ENCODE results near the gene LDHAL6B.

LDHAL6B gene

DNA sequence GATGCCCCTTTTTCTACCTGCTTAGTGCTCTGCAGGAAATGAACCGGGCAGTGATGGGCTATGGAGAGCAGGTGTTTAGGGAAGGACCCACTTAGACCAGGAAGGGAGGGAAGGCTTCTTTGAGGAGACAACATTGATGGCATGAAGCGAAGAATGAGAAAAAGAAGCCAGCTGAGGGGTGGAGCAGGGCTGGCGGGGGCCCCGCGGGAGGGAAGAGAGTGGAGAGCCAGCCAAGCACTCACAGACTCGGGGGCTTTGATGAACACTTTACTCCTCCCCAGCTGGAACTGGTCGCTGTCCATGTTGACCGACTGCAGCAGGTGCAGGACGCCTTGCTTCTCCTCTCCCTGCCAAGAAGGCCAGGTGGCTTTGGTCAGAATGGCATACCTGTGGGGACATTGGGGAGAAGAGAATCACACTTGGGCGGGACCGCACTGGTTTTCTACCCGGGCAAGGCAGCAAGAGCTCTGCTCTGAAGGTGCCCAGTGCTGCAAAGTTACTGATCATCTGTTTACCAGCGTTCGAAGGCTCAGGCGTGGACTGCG lies 28.4 kb upstream of the LDHAL6B start:
- DNase-seq, result peak; percentile 13

DNA sequence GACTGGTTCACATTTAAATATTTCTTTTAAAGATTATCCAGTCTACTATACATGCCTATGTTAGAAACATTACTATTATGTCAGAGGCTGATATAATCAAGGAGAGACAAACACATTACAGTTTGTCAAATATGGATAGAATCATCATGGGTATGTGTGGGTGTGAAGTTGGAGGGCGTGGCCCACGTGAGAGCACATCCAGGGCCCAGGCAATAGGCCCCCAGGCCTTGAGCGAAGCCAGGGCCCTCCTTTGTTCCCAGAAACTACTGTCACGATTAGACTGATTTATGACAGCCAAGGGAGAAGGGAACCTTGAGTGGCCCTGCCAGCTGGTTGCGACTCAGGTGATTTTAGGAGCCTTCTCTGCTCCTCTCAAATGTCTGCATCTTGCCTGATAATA lies 26.9 kb upstream of the LDHAL6B start:
- no peak for DNase-seq

DNA sequence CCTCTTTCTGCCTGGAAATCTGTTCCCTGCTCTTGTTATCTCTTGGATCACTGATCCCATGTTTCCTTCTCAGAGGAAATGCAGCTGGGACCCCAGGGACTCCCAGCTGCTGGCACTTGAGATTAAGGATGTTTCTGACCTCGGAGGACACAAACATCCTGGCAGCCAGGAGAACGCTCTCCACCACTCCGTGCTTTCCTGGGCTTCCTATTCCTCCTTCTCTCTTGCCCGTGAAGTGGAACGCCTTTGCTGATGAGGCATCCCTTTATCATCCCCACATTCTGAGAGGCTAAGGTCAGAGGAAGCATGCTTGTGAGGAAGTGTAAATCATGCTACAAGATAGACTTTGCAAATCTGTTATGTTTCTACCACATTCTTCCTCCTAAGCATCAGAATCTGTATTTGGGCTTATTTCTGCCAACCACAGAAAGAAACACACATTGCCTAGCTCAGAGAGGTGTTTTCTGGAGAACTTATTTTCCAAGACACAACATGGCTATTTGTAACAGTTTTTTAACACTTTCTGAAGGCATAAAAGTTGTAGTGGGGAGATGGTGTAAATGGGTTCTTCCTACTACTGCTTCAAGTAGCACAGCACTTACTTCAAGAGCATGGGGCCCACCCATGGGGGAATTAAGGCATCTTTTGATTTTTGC lies 25.6 kb upstream of the LDHAL6B start:
- DNase-seq, result no peak

DNA sequence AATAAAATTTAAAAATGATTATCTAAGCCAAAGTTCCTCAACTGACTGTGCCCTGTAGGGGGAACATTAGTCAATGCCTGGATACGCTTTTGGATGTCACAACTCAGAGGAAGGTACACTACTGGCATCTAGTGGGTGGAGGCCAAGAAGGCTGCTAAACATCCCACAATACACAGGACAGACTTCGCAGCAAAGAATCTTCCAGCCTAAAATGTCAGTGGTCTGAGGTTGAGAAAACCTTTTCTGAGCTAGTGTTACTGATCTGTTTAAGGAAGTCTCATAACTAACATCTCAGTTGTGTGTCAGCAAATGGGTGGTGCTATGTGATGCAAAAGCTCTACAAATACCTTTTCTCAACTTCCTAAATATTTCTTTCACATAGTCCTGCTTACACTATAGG lies 20.9 kb upstream of the LDHAL6B start:
- no peak for DNase-seq

DNA sequence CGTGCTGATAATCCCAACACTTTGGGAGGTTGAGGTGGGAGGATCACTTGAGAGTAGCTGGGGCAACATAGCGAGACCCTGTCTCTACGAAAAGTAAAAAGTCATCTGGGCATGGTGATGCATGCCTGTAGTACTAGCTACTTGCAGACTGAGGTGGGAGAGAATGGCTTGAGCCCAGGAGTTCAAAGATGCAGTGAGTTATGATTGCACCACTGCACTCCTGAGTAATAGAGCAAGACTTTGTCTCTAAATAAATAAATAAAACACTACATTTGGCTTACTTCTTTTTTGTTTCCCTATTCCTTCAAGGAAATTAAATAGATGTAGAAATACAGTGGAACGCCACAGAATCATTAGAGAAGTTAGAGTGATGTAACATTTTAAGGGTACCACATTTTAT lies 20.1 kb upstream of the LDHAL6B start:
- no peak for DNase-seq

DNA sequence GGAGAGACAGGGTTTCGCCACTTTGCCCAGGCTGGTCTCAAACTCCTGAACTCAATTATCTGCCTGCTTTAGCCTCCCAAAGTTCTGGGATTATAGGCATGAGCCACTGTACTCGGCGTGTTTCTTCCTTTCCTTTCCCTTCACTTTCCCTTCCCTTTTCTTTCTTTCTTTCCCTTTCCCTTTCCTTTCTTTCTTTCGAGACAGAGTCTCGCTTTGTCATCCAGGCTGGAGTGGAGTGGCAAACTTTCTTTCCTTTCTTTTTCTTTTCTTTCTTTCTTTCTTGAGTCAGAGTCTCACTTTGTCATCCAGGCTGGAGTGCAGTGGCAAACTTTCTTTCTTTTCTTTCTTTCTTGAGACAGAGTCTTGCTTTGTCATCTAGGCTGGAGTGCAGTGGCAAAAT lies 17.4 kb upstream of the LDHAL6B start:
- no peak for DNase-seq

DNA sequence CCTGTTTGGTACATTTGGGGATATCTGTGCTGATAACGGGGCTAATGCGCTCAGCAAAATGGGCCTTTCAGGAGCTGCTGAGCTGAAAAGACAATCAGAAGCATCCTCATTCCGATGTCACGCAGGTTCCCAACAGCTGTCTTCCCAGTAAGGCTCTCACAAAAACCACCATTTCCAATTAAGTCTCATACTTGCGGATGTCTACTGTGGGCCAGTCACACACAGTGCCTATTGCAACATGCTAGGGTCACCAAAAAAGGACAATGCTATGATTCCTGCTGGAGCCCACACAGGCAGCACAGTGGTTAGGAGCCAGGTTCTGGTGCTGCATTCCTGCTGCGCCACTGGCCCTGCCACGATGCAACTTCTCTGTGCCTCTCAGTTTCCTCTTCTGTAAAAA lies 16.4 kb upstream of the LDHAL6B start:
- no peak for DNase-seq

DNA sequence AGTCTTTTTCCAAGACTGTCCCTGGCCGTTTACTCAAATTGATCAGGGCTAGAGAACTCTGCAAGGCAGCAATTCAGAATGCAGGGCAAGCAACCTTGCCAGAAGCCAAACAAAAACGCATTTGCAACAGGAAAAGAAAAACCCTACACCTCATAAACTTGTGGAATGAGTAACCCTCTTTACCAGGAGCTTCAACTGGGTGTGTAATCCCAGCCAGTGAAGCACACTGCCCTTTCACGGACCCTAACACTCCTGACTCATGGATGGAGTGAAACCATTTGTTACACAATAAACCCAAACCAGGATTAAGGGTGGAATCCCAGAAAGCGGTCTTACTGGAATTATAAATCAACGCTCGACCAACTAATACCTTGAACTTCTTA lies 14.8 kb upstream of the LDHAL6B start:
- no peak for DNase-seq

DNA sequence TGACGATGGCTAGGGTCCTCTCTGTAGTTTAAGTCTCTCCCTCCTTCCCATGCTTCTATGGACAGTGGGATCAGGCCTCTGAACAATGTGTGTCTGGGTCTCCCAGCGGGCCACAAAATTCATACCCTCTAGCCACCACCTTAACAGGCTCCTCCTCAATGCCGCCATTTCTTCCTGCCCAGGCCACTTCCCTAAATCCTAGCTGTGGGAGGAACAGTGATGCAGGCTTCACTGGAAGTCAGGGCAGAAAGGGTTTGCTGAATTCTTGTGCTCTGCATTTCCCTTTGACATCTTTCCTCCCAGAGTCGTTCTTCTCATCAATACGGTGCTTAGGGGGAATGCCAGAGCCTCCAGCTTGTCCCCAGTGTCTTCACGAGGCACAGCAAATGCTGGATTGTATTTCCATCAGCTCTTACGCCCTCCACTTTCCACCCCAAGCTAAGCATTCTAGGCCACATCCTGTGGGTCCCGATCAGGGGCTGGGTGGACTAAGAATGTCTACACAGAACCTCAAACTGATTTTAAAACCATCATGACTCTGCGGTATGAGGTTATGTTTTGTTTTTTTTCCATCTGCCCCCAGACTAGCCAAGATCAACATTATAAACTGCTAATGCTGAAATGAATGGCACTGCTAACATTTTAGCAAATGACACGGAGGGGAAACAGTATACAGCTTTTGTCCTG lies 11.9 kb upstream of the LDHAL6B start:
- no peak for DNase-seq

DNA sequence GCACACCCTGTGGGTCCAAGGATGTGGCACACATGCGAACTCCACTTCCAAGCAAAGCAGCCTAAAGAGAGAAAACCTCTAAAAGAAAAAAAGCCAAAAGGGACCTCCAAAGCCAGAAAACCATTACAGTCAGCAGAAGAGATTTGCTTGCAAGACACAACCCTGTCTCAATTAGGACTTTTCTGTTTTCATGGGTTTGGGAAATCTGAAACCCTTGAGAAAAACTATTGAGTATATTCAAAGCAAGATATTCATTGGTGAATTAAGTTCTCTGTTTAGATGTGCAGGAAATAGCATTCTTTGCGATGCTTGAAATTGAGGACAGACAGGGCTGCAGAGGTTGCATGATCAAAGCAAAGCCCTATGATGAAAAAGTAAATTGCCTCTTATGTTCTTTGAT lies 10.2 kb upstream of the LDHAL6B start:
- no peak for DNase-seq

DNA sequence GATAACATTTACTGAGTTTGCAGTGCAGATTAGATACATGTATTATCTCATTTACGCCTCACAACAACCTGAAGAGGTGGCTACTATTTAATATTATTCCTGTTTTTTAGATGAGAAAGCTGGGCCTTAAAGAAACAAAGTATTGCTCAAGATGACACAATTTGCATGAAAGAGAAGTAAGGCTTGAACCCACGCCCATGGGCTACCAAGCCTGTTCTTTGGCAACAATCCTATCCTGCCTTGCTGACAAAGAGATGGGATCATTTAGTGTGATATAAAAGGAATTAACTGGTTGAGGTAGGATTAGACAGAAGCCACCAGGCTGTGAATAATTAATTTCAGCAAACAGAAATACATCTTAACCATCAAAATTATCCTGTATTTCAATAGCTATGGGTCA lies 9.2 kb upstream of the LDHAL6B start:
- no peak for DNase-seq

DNA sequence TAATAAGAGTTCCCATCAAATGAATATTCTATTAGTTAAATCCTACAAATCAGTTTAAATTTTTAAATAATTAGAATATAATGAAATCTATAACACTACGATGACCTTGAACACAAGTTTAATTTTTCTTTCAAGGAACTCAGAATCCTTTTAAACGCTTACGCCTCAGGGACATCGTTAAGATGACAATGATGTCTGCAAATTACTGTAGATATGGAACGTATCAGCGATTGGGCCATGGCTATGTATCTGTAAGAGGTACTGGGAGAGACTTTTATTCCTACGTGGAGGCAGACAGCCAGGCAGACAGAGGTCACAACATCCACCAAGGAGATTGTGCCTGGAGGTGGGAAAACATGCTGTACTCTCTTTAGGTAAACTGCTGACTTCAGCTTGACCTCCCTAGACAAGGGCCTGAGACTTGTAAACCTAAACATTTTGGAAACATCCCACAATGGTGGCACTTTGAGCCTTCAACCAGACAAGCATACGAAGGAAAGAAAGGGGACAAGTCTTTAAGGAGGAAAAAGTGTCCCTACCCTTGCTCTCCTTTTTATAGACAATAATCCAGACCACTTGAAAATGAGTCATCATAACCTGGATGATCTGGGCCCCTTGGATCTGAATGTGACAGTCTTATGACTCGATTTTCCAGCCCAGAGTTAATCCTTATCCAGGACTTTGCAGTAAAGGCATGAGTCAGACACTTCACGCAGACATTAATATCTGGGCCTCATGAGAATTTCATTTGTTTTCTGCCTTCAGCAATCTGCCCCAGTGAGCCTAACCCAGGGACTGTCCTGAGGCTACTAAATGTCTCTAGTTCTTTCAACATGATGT lies 6.8 kb upstream of the LDHAL6B start:
- DNase-seq, result no peak

DNA sequence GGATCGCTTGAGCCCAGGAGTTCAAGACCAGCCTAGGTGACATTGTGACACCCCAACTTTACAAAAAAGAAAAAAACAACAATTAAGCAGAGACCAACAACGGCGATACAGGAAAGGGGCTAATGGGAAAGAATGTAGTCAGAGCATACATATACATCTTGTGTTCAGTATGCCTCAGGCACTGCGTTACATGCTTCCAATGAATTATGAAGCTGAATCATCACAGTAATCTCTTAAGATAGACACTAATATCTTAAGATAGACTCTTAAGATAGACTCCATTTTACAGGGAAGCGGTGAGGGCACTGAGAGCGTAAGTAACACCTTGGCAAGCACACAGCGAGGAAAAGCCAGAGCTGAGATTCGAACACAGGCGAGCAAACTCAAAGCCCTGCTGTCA lies 6.1 kb upstream of the LDHAL6B start:
- no peak for DNase-seq

DNA sequence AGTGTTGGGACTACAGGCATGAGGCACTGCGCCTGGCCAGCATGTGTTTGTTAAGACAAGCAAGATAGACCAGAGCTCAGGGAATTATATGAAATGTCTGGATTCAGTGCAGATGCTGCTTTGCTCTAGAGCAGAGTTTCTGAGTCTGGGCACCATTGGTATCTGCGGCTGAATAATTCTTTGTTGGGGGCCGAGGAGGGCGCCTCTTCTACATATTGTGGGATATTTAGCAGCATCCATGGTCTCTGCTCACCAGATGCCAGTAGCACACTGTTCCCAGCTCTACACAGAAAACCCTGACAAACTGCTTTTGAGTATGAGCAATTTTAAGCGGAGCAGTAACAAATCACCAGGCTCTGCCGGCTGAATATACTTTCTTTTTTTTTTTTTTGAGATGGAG lies 3.6 kb upstream of the LDHAL6B start:
- no peak for DNase-seq

DNA sequence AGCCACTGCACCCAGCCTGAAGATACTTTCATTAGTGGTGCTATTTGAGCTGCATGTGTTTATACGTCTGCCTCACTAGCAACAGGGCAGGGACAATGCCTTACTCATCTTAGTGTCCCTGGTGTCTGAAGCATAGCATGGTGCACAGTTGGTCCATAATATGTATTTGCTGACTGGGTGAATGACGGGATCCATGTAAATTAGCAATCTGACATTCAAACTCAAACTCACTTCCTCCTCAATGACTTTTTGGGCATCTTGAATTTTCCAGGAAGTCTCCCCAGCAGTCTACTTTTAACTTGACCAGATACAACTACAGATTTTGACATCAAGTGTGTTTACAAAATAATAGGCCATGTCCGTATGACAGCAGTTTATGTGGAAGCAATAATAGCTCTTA lies 3.0 kb upstream of the LDHAL6B start:
- DNase-seq, result no peak

DNA sequence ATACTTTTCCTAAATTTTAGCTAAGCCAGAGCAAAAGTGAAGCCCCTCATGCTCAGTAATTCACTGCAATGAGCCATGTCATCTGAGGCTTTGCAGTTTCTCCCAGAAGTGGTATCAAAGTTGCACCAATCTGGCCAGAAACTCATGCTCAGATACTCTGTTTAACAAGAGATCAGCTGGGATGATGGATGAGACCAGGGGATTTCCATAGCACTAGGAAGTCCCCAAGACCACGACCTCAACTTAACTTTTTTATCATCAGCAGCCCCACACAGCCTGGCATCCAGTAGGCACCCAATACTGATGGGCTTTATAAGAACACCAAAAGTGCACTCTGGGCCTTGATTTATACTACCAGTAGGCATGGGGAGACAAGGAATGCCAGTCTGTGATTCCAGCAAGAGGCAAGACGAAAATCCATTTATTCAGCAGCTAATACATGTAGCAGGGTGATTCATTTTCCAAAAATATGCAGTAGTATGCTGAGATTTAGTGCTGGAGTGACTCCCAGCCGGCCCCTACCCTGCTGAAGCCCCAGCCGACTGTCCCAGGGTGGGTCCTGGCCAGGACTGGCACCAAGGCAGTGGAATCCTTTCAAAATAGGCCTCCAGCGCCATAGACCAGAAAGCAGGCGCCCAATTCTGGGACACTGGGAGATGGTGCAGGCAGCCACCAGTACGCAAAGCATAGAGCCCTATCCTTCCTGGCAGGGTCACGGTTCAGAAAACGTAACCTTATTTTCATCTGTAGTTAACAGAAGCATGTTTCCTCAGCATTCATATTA lies 612 bp upstream of the LDHAL6B start:
- DNase-seq, result no peak

DNA sequence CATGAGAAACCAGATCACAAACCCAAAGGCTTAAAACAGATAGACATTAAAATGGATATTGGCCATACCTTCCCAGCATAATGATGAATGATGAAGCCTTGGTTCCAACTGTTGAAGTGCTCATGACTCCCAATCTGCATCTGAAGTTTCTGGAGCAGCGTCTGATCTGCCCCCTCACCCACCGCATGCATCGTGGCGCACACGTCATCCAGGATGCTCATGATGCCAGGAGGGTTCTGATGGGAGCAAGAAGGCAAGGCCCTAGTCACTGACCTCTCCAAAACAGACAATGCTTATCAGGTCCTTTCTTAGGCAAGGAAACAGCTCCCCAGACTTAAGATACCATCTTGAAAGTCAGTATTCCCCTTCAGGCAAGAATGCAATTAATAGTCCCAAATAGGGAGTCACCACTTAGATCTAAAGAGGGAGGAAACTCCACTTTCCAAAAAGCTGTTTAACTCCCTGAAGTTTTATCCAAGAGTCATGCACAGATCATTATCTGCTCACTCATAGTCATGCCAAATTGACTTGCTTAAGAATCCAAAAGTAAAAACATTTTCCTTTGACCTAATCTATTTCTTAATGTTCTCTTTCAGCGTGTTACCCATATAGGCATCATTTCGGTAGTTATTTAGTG lies 2.1 kb downstream of the LDHAL6B start:
- DNase-seq, result no peak

DNA sequence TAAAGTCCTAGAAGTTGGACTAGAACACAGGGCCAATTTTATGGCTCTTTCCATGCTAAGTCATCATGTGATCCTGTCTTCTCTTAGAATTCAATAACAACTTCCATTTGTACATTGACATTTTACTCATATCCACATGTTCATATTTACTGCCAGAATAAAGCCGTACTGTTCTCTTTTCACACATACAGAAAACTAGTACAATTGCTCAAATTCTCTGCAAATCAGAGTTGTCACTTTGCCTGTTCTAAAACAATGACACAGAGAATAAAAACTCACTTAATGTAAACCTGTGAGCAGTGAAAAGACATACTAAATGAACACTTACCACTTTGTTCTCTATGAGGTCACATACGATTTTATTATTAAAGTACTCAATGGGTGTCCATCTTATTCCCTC lies 3.5 kb downstream of the LDHAL6B start:
- no peak for DNase-seq

DNA sequence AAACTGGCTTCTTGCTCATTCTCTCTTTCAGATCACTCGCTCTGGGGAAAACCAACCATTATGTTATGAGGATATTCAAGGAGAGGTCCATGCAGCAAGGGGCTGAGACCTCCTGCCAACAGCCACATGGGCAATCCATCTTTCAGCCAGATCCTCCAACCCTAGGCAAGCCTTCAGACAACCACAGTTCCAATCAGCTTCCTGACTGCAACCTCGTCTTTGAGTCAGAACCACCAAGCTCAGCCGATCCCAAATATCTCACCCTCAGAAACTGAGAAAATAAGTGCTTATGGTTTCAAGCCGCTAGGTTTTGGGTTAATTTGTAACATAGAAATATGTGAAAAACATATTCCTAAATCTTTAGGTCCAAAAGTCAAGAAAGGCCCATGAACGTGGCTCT lies 10.3 kb downstream of the LDHAL6B start:
- DNase-seq, result no peak

DNA sequence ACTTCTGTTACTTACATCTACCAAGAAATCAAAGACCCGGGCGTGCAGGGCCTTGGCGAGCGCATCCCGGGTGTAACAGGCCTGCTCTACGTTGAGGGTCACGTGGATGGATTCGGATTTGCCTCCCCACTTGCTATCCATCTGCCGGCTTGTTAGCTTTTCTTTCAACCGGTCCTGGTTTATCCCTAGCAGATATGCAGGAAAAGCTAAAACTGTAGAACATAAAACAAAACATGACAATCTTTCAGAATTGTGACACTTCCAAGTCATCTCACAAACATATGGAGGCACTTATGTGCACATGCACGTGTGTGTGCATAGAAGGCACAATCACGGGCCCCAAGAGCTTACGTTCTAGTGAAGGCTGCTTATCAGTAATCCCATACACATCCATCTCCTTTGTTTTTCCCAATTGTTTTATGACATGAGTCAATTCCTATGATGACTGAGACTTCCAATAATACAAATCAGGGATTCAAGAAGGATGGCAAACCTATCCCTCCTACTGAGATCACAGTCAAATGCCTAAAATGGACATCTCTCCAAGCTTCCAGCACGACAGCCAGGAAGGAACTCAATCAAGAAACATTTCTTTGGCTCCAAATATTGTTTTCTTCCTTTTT lies 11.3 kb downstream of the LDHAL6B start:
- no peak for DNase-seq

DNA sequence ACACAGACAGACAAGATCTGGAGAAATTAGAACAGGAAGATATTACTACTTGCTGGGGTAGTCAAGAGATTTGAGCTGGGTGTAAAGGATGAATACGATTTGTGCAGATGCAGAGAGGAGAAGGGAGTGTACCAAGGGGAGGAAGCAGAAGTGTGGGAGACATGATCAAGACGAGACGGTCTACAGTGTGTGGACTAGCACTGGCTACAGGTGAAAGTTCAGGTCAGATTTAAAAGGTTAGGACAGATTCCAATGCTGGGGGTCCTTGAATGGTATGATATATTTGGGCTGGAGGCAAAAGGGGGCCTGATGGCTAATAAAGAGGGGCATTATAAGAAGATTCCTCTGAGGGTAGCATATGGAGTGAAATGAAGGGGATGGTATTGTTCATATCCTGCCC lies 12.1 kb downstream of the LDHAL6B start:
- DNase-seq, result no peak

All from NCI-H345 (cell line).